DMS153 (cell line): ENCODE results near the gene GPR17.

ENCODE experiments used
- DNase-seq: peaks from one replicate; lab custom pipeline; 2025; lab: John Stamatoyannopoulos, UW

The GPR17 gene

DNA sequence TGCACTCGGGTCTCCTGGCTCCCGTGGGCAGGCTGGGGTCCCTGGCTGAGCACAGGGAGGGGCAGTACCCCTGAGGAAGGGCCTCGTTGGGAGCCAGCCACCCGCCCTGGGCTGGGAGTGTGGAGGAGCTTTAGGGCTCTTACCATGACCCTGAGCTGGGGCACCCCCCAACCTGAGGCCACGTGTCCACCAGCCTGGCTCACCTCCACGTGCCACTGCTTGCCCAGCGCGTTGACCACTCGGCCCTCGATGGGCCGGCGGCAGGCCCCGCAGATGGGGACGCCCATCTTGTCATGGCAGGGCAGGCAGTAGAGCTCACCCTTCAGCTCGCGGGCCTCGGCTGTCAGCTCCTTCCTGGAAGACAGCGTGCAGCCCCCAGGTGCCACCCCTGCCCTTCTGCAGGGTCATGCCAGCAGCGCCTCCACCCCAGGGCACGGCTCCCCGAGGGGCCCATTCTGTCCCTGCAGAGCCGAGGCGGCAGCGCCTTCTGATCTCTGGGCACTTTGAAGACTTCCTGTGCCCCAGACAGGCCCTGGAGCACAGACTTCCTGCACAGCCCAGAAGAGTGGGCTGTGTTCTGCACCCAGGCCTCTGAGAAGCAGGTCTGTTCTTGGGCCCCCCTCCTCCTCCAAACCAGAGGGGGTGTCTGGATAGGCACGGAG is 4.0 kb upstream of the GPR17 start:
- no peak for DNase-seq

DNA sequence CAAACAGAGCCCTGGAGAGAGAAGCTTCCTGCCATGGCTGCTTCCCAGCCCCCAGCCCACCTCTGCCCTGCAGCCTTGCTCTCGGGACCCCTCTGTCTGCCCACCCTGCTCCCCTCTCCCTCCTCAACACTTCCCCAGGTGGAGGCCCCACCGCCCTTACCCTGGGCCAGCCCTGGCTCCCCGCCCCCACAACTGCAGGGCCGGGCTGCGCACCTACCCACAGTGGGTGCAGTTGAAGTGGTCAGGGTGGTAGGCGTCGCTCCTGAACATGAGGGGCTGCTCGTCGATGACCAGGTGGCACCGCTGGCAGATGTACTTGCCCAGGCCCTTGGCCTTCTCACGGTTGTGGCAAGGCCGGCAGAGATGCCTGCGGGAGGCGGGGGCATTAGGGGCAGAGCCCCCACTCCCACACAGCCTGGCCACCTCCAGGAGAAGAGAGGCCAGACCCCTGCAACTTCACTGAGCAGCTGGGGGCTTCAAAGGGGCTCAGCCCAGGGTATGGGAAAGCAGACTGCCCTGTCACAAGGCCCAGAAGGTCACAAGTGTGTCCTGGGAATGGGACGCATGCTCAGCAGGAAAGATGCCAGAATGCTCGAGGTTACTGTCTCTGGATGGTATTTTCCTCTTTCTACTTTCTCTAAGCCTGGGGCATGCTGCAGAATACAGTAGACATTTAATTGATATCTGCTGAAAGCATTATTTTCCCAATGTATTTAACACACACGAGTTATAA is 3.1 kb upstream of the GPR17 start:
- DNase-seq = no peak

DNA sequence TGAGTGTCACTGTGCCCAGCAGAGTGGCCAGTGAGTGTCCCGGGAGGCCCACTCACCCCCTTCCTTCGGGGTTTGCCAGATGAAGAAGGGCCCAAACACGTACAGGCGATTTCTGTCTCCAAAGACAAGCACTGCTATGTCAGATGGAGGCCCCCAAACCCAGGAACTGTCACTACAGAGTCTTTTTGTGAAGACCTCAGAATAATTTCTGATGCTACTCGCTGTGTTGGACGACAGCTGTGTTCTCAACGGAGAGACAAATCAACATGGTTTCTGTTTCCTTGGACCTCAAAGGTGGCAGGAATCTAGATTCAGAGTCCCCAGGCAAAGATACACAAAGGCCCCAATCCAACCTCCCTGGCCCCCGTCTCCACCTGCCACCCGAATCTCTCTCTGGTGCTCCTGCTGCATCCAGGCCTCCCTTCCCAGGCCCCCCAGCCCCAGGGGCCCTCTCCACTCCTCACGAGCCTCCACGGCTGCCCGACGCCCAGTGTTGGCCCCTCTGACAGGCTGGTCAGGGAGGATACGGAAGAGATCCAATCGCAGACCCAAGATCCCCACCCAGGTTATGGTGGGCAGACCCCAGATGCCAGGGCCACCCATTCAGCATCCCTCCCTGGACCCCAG is 2.4 kb upstream of the GPR17 start:
- no peak for DNase-seq

DNA sequence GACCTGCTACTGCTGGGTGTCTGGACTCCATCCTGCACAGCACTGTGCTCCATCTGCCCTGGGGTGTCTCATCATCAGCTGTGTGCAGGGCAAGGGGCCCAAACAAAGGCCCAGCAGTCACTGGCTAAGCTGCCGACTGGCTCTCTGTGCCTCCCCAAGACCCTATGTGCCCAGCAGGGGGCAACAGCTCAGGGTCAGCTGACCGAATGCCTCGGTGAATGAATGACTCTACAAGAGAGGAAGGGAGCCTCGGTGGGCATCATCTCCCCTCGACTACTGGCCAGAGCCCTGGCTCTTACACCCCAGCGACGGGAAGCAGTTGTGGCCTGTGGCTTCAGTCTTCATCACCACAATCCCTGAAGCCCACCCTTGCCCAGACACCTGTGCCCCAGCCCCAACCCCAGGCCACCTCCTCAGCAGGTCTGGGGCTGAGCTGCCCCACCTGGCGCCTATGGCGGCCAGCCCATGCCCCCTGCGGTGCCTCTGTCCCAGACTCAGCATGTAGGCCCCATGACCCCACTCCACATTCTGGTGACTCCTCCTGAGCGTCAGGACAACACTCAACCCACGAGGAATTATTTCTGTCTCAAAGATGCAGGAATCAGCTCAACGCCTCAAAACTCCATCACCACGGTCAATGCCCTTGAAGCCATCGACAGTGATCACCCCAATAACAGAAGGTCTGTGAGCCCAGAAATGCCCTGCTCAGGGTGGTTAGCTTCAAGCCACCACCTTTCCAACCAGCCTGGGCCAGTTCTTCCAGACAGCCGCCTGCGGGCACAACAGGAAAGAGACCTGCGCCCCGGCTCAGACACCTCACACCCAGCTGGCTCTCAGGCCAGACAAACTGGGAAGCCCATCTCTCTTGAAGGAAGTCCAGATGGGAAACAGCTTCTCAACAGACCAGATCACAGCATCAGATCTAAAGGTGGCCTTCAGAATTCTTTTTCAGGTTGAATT is 1.6 kb upstream of the GPR17 start:
- no peak for DNase-seq

DNA sequence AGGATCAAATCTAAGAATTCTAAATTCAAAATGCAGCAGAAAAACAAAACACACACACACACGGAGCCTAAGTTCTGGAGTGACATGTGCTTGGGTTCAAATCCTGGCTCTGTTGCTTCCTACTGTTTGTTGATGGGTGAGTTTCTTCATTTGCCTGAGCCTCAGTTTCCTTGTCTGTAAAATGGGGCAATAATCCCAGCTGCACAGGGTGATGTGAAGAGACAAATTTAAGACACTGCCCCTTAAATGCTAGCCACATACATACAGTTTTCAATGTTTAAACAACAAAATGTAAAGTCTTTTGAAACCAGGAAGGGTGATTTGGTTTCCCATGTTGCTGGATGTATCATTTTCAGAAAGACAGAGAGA is 943 bp upstream of the GPR17 start:
- DNase-seq = no peak

DNA sequence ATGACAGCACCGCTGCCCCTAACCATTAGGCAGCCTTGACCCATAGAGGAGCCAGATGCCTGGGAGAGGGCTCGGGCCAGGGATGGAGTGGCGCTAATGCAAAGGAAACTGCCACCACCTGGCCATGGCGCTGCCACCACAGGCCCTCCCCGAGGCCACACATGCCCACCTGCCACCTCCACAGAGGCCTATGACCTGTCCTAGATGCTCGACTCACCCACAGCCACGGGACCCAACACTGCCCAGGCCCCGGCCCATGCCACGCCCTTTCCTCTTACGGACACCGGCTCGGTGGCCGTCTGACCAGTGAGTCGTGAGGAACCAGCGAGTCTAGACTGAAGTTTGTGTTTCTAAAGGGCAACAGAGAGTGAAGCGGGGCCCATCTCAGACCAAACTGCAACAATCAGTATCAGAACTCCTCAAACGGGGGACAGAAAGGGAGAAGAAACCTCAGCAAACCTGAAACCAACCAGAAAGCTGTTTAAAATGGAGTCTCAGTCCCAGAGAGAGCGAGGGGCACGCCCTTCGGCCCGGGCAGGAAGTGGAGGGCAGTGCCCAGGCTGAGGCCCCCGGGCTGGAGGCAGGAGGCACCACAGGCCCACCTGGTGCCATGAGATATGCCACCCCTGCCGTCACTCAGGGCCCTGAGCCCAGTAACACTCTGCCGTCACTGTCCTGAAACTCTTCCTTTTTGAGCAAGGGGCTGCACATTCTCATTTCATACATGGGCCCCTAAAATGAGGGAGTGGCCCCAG is 711 bp downstream of the GPR17 start:
- DNase-seq = no peak

DNA sequence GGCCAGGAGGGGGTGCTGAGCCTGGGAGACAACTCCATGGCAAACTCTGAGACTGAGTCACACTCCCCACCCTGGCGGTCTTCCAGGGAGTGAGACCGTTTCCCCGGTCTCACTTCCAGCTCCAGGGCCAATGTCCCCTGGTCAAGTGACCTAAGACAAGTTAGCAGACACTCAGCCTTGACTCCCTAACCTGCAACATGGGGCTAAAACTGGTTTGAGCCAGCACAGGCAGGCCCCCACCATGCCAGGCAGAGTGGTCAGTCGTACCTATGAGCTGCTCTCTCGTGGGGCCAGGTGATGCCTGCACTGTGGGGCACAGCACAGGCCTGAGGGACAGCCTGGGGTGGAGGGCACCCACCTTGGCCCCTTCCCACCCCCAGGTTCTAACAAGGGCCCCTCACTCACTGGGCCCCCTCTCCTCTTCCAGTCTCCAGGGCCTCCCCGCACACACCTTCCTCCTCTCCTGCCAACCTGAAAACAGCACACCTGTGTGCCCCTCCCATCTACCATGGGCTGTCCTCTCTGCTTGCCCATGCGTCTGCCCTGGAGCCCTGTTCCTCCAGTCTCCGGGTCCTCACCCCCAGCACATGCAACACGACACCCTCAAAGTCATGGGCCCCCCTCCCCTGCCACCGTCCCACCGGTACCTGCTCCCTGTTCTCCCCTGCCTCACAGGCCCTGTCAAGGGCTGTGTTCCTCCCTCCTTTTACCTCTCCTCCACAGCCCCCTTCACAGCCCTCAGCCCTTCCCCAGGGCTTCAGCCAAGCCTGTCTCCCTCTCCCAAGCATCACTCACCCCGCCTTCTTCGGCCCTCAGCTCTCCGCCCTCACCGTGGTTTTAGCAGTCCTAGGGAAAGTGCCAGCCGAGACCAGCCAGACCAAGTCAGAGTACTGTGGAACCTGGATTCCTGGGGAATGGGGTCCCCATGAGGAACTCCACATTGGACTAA is 1.6 kb downstream of the GPR17 start:
- no peak for DNase-seq

DNA sequence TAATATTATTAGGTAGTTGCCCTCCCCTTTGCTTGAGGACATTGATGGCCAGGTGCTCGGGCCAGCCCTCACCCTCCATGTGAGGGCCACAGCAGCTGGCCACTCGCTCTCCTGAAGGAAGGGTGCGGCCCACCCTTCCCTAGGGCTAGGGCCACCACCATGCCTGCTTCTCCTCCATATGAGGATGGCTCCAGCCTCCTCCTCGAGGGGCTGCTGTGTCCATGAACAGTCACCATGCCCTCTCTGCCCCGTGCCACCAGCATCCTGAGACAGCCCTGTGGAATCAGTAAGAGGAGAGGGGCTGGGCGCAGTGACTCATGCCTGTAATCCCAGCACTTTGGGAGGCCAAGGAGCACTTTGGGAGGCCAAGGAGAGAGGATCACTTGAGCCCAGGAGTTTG is 2.4 kb downstream of the GPR17 start:
- no peak for DNase-seq

DNA sequence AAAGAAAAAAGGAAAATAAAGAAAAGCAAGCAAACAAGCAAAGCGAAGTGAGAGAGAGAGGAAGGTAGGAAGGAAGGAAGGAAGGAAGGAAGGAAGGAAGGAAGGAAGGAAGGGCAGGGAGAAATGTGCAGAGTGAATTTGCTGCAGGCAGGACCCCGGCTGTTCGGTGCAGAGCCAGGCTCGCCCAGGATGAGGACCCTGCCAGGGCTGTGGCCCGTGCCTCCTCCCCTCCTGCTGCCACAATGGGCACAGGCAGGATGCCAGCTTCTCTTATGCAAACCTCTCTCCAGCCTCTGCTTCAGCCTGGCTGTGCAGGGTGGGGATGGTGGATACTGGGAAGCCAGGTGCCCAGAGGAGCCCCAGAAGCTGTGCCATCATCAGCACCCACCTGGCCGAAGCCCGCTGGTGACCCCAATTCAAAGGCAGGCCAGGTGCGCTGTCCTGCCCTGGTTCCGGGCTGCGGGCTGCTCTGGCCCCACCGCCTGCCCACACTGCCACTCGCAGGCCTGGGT is 3.2 kb downstream of the GPR17 start:
- DNase-seq = peak; percentile 36

DNA sequence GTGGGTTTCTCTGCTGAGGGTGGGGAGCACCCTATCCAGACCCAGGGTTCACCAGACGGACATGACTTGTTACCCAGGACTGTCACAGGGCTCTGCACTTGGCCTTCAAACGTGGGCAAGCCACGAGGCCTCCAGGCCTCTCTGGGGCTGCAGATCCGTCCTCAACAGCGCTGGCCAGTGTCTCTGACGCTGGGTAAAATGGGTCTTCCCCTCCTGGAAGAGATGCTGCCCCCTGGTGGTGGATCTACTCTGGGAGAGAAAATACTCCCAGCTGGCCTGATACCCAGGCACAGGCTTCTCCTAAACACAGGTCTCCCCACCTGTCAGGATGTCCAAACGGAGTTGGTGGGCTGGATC is 3.7 kb downstream of the GPR17 start:
- DNase-seq = peak; percentile 76

DNA sequence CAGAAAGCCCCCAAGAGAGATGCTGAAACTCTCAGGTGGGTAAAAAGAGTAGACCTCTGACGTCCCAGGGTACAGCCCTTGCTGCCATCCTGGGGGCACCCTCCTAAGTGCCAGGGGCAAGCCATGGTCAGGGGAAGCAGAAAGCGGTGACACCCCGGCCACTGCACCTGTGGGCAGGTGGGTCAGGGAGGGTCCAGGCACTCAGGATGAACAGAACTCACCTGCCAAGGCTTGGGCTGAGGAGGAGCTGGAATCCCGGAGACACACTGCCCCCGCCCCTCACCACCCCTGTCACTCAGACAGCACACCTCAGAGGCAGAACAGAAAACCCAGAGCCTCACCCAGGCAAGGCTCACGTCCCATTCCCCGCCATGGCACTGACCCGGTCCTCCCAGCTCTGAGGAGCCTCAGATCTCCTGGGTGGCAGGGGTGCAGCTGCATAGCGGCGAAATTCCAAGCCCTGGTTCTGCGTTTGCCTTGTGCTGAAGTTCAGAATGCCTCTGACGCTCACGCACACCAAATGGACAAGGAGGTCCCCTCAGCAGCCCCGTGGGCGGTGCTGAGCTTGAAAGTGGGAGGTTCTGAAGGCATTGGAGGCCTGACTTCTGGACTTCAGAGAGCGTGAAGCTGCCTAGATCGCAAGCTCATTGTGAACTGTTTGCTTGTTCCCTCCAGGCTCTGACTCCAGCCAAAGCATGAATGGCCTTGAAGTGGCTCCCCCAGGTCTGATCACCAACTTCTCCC is 4.3 kb downstream of the GPR17 start:
- DNase-seq = no peak

DNA sequence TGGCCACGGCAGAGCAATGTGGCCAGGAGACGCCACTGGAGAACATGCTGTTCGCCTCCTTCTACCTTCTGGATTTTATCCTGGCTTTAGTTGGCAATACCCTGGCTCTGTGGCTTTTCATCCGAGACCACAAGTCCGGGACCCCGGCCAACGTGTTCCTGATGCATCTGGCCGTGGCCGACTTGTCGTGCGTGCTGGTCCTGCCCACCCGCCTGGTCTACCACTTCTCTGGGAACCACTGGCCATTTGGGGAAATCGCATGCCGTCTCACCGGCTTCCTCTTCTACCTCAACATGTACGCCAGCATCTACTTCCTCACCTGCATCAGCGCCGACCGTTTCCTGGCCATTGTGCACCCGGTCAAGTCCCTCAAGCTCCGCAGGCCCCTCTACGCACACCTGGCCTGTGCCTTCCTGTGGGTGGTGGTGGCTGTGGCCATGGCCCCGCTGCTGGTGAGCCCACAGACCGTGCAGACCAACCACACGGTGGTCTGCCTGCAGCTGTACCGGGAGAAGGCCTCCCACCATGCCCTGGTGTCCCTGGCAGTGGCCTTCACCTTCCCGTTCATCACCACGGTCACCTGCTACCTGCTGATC is 4.9 kb downstream of the GPR17 start:
- no peak for DNase-seq

DNA sequence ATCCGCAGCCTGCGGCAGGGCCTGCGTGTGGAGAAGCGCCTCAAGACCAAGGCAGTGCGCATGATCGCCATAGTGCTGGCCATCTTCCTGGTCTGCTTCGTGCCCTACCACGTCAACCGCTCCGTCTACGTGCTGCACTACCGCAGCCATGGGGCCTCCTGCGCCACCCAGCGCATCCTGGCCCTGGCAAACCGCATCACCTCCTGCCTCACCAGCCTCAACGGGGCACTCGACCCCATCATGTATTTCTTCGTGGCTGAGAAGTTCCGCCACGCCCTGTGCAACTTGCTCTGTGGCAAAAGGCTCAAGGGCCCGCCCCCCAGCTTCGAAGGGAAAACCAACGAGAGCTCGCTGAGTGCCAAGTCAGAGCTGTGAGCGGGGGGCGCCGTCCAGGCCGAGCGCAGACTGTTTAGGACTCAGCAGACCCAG is 5.4 kb downstream of the GPR17 start:
- no peak for DNase-seq

DNA sequence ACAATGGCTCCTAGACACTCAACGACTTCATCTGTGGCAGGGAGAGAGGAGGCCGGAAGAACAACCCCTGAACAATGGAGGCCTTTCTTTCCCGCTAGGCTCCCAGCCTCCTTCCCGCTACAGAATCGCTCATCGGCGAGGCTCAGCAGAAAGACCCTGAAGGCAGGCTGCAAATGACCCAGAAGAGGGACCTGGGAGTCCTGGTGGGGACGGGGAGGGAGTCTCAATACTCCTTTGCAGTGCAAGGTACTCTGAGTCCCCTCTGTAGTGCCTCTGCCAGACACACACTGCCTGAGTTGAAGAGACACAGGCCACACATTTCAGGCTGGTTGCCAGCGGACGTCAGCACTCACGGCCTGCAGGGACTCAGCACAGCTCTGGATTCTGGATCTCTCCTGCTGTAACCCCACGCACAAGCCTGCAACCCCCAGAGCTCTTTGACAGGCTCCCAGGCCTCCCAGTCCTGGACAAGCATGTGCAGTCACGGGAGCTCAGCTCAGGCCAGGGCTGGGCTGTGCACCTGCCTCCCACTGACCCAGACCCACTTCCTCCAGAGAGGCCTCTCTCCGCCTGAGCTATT is 6.1 kb downstream of the GPR17 start:
- DNase-seq = no peak

DNA sequence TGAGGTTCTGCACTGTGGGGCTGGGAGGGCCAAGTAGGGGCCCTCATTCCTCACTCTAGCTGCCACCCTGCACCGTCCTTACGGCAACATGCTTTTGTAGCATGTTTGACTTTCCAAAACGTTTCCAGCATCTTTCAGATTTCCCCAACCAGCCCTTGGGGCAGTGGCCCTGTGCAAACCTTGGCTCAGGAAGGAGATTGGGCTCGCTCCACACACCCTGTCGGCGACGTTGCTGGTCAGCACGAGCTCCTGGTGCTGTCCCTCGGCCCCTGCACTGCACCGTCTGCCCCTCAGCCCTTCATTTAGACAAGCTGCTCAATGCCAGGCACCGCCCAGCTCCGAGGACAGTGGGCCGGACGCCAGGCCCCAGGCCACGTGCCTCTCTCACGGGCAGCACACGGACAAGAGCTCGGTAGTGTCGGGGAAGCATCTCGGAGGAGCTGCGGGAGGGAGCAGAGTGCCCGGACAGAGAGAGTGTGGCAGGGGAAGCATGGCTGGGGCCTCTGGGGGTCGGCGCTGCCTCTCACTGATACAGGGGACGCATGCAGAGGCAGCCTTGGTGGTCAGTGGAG is 6.9 kb downstream of the GPR17 start:
- DNase-seq = no peak

DNA sequence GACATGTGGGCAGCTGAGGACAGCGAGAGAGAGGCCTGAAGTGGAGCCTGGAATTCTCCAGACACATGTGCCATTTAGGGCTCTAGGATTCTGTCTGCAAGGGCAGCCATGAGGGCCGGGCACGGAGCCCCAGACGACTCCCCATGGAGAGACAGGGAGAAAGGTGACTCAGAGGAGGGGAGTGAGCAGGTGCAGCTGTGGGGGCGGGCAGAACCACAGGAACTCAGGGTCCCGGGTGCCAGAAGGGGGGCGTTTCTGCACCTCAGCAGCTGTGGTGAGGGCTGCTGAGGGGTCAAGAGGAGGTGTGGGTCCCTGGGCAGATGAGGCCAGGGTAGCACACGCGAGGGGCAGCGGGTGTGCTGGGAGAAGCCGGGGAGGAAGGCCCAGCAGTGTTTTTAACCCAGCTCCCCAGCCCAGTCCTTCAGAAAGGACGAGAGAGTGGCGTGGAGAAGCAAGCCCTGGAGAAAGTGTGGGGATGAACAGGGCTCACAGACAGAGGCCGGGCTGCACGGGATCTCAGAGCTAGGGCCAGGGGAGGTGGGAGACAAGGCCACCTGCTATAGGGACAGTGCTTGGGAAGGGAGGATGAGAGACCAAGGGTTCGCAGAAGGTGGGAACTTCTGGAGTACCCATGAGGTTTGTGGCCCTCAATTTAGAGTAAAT is 7.6 kb downstream of the GPR17 start:
- DNase-seq = no peak

DNA sequence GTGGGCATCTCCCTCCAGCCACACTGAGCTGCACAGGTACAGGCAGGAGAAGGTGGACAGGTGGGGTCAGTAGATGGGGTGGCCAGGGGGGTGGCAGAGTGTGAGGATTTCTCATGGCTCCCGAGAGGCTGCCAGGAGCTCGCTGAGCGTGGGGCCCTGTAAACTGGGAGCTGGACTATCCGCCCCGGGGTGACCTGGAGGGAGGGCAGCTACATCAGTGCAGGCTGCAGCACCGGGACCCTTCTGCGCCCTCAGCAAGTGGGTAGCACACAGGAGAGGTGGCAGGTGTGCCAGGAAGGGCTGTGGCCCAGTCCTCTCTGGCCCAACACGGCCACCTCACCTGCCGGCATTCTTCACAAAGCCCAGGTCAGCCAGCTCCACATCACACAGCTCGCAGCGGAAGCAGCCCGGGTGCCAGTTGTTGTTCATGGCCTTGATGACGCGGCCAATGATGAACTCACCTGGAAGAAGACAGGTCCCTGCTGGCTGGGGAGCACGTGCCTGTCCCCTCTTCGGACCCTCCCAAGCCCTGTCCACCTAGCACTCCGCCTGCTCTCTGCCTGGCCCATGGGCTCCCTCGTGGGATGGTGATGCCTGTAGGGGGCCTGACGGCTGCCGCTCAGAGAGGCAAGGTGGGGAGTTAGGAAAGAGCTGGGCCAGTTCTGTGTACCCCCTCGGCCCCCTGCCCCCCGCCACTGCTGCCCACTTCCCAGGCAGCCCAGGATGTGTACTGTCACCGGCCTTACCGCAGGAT is 8.3 kb downstream of the GPR17 start:
- no peak for DNase-seq
